ENCODE data around the gene DPP6. TPM values are rescaled to one million over a fixed set of nuclear protein-coding genes. Genes with fewer than 3 reads are reported as not detected.

The DPP6 gene
- total RNA-seq, 8 experiments from 2014 or later: 0.07 to 21.1 (median 1.7) TPM

- Histone ChIP-seq H3K4me3 (peak overlapping the region in 4 of 5 donors; percentile 25 to 38 (median 30)), H3K4me1 (replicated peaks in 1 of 2) (no peaks in the 10 kb centered on the region), H3K27ac (no peak overlapping the region)
- in situ Hi-C loops (cut with MboI; ENCODE audit: low pct_unique_long_range_greater_than_20kb in 2 of 9, low sequenced_read_pairs in 9 of 9, unreplicated experiment in 9 of 9): no loop called here
- peak in 3 of 8 experiments; percentile 94 to 98 (median 98) for ATAC-seq (replicated peaks in 6 of 8)
- WGBS, 10 experiments: 17 to 100% (median 87%) methylated on average over 1 to 7 of the region's 57 CpGs; no CpG with 5 or more reads in 6 of the 10 experiments
Observed at GRCh38 chr7:154304740-154305700, 252.8 kb downstream of the DPP6 start.

- Histone ChIP-seq H3K4me1 (replicated peaks in 1 of 2) (no peaks in the 10 kb centered on the region), H3K4me3 (peak overlapping the region in 2 of 5 donors; percentile 28 to 38), H3K27ac (no peak overlapping the region)
- 0 to 96% (median 62%) methylated on average over 2 to 13 of the region's 18 CpGs; no CpG with 5 or more reads in 3 of the 10 experiments for WGBS, 10 experiments
- no peak for ATAC-seq (replicated peaks in 6 of 8)
- in situ Hi-C loops (cut with MboI; ENCODE audit: low pct_unique_long_range_greater_than_20kb in 2 of 9, low sequenced_read_pairs in 9 of 9, unreplicated experiment in 9 of 9): no loop called here
Observed at GRCh38 chr7:154306036-154306435, 253.8 kb downstream of the DPP6 start.

- no peak for ATAC-seq (replicated peaks in 6 of 8)
- Histone ChIP-seq H3K4me3 (no peak overlapping the region), H3K4me1 (replicated peaks in 1 of 2) (no peaks in the 10 kb centered on the region), H3K27ac (no peak overlapping the region)
- 0 to 100% (median 46%) methylated on average over 1 to 5 of the region's 5 CpGs; no CpG with 5 or more reads in 2 of the 10 experiments for WGBS, 10 experiments
- in situ Hi-C loops (cut with MboI; ENCODE audit: low pct_unique_long_range_greater_than_20kb in 2 of 9, low sequenced_read_pairs in 9 of 9, unreplicated experiment in 9 of 9): no loop called here
Observed at GRCh38 chr7:154308928-154309327, 256.7 kb downstream of the DPP6 start.

DNA sequence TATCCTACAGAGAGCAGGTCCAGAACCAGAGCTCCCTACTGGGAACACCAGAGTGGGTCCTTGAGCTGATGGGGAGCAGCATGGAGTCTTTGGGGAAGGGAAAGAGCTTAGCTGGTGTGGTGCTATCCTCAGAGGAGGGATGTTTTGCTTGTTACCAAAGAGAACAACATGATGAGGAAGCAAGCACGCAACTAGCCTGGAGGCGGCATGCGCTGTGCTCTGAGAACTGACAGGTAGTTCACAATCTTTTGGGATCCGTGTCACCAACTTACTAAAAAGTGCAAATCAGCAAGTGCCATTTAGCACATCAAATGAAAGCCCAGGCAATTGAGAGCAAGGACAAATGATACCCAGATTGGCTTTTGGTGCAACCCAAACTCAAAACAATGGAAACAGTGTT, 257.9 kb downstream of the DPP6 start:
- in situ Hi-C loops (cut with MboI; ENCODE audit: low pct_unique_long_range_greater_than_20kb in 2 of 9, low sequenced_read_pairs in 9 of 9, unreplicated experiment in 9 of 9): no loop called here
- ATAC-seq (replicated peaks in 6 of 8): no peak
- WGBS, 10 experiments: 65 to 90% (median 85%) methylated on average over 1 to 4 of the region's 4 CpGs; no CpG with 5 or more reads in 4 of the 10 experiments
- H3K4me3 ChIP-seq: no peak overlapping the region
- no peak overlapping the region for H3K27ac ChIP-seq
- no peaks in the 10 kb centered on the region for H3K4me1 ChIP-seq (replicated peaks in 1 of 2)

- WGBS, 10 experiments: 12 to 84% (median 69%) methylated on average over 1 to 7 of the region's 9 CpGs; no CpG with 5 or more reads in 2 of the 10 experiments
Observed at GRCh38 chr7:154324196-154324595, 272.0 kb downstream of the DPP6 start.

GRCh38 chr7:154326421-154326820, 274.2 kb downstream of the DPP6 start:
- no peaks in the 10 kb centered on the region for H3K4me1 ChIP-seq (replicated peaks in 1 of 2)
- no peak overlapping the region for H3K4me3 ChIP-seq
- ATAC-seq (replicated peaks in 6 of 8): no peak
- in situ Hi-C loops (cut with MboI; ENCODE audit: low pct_unique_long_range_greater_than_20kb in 2 of 9, low sequenced_read_pairs in 9 of 9, unreplicated experiment in 9 of 9): no loop called here
- no peak overlapping the region for H3K27ac ChIP-seq
- 0 to 100% (median 17%) methylated on average over 1 to 3 of the region's 3 CpGs; no CpG with 5 or more reads in 1 of the 10 experiments for whole genome bisulfite sequencing, 10 experiments

More at GRCh38 chr7:154324196-154324595, 272.0 kb downstream of the DPP6 start:
- no peak overlapping the region for H3K27ac ChIP-seq
- ATAC-seq (replicated peaks in 6 of 8): no peak
- no peak overlapping the region for H3K4me3 ChIP-seq
- H3K4me1 ChIP-seq (replicated peaks in 1 of 2): no peaks in the 10 kb centered on the region
- in situ Hi-C loops (cut with MboI; ENCODE audit: low pct_unique_long_range_greater_than_20kb in 2 of 9, low sequenced_read_pairs in 9 of 9, unreplicated experiment in 9 of 9): no loop called here

DNA sequence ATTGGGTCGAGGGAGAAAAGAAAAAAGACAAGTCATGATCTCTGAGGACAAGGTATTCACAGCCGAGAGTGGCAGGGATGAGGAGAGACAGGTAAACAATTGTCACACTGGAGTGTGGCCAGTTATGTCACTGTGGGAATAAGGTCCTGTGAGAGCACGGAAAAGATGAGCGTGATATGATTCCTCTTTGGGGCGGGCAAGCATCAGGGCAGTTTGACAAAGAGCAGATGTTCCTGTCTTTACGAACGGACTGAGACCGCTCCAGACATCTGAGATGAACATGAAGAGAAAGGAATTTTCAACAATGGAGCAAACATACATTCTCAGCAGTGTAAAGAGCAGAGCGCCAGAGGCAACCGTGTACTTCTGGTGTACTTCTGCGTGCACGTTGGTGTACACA, 278.1 kb downstream of the DPP6 start:
- ATAC-seq (replicated peaks in 6 of 8): no peak
- H3K4me3 ChIP-seq: no peak overlapping the region
- 0 to 93% (median 77%) methylated on average over 1 to 10 of the region's 12 CpGs for WGBS, 10 experiments
- no peaks in the 10 kb centered on the region for H3K4me1 ChIP-seq (replicated peaks in 1 of 2)
- in situ Hi-C loops (cut with MboI; ENCODE audit: low pct_unique_long_range_greater_than_20kb in 2 of 9, low sequenced_read_pairs in 9 of 9, unreplicated experiment in 9 of 9): no loop called here
- no peak overlapping the region for H3K27ac ChIP-seq

DNA sequence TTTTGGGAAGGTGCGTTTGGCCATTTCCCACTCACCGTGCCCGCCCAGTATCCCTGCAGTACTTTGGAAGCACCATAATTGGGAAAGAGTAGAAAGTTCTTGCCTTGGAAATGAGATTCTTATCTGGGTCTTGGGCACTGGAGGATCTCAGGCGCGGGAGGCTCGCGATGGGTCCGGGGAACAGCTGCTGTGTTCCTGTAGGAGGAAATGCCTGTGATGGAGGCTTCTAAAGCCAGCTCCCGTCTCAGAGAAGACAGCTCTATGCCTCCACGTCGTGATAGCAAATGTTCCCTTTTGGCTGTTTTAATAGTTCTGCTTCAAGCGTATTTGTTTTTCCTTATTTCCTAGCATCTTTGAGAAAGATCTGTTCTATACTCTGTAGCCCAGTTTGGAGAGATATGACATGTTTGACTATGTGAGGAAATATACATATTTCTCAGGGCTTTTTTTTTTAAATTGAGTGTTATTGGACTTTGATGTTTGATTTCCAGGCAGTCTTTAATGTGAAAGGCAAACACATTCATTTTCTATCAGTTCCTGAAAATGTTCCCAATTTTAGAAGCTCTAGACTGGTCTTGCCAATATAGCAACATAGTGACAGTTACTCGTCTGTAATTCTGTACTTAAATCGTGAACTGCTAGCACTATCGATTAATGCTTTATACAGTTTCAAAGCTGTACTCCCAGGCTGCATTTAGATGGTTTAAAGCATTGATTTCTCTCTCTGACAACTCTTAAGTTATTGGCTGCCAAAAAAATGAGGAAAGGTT, 280.8 kb downstream of the DPP6 start:
- no peak for ATAC-seq (replicated peaks in 6 of 8)
- in situ Hi-C loops (cut with MboI; ENCODE audit: low pct_unique_long_range_greater_than_20kb in 2 of 9, low sequenced_read_pairs in 9 of 9, unreplicated experiment in 9 of 9): no loop called here
- no peak overlapping the region for H3K27ac ChIP-seq
- no peak overlapping the region for H3K4me3 ChIP-seq
- no peaks in the 10 kb centered on the region for H3K4me1 ChIP-seq (replicated peaks in 1 of 2)
- 17 to 98% (median 51%) methylated on average over 3 to 12 of the region's 15 CpGs; no CpG with 5 or more reads in 1 of the 10 experiments for WGBS, 10 experiments

DNA sequence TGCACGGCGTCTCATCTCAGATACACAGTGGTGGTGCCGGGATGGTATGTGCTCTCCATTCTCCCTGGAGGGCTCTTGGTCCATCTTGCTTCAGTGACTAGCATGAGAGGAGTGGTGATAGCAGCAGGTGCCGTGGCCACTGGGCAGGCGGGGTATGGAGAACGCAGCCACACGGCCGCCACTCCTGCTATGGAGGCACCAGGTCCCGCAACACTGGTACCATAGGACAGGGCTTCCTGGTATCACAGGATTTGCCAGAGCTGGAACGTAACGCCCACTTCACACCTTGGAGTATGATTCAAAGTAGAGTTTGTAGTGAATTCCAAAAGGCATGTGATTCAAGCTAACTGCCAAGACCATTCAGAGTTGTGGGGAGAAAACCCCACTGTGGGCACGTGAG, 284.1 kb downstream of the DPP6 start:
- 60 to 100% (median 87%) methylated on average over 1 to 4 of the region's 12 CpGs; no CpG with 5 or more reads in 3 of the 10 experiments for WGBS, 10 experiments
- H3K4me1 ChIP-seq (replicated peaks in 1 of 2): no peaks in the 10 kb centered on the region
- in situ Hi-C loops (cut with MboI; ENCODE audit: low pct_unique_long_range_greater_than_20kb in 2 of 9, low sequenced_read_pairs in 9 of 9, unreplicated experiment in 9 of 9): no loop called here
- H3K27ac ChIP-seq: no peak overlapping the region
- no peak overlapping the region for H3K4me3 ChIP-seq
- ATAC-seq (replicated peaks in 6 of 8): no peak

GRCh38 chr7:154338701-154339506, 286.7 kb downstream of the DPP6 start:
- ATAC-seq (replicated peaks in 6 of 8): peak in 3 of 8 experiments; percentile 74 to 77 (median 76)
- no peaks in the 10 kb centered on the region for H3K4me1 ChIP-seq (replicated peaks in 1 of 2)
- H3K27ac ChIP-seq: no peak overlapping the region
- in situ Hi-C loops (cut with MboI; ENCODE audit: low pct_unique_long_range_greater_than_20kb in 2 of 9, low sequenced_read_pairs in 9 of 9, unreplicated experiment in 9 of 9): no loop called here
- 0 to 71% (median 38%) methylated on average over 2 to 18 of the region's 23 CpGs for WGBS, 10 experiments
- no peak overlapping the region for H3K4me3 ChIP-seq

GRCh38 chr7:154342971-154343633, 290.9 kb downstream of the DPP6 start:
- in situ Hi-C loops (cut with MboI; ENCODE audit: low pct_unique_long_range_greater_than_20kb in 2 of 9, low sequenced_read_pairs in 9 of 9, unreplicated experiment in 9 of 9): no loop called here
- 0 to 96% (median 86%) methylated on average over 1 to 11 of the region's 14 CpGs for WGBS, 10 experiments
- no peak overlapping the region for H3K4me3 ChIP-seq
- no peak for ATAC-seq (replicated peaks in 6 of 8)
- no peaks in the 10 kb centered on the region for H3K4me1 ChIP-seq (replicated peaks in 1 of 2)
- H3K27ac ChIP-seq: no peak overlapping the region

GRCh38 chr7:154343778-154344412, 291.7 kb downstream of the DPP6 start:
- 0 to 94% (median 61%) methylated on average over 1 to 12 of the region's 14 CpGs; no CpG with 5 or more reads in 5 of the 10 experiments for WGBS, 10 experiments
- ATAC-seq (replicated peaks in 6 of 8): no peak
- H3K27ac ChIP-seq: no peak overlapping the region
- in situ Hi-C loops (cut with MboI; ENCODE audit: low pct_unique_long_range_greater_than_20kb in 2 of 9, low sequenced_read_pairs in 9 of 9, unreplicated experiment in 9 of 9): no loop called here
- no peak overlapping the region for H3K4me3 ChIP-seq
- H3K4me1 ChIP-seq (replicated peaks in 1 of 2): no peaks in the 10 kb centered on the region

Measured in motor neuron (in vitro differentiated cells).